Measurements from ENCODE around the gene TMPRSS13.
"Not testable (repeated sequence)": the region's sequence is repeated elsewhere in the genome, so short reads cannot be mapped to it uniquely, and the experiment has no call there.

The TMPRSS13 gene

GRCh38 chr11:117929142-117929915, at the start of gene TMPRSS13:
TSS of gene TMPRSS13 (minus strand) at chr11:117929402. CDS start at chr11:117929307, 95 bp downstream.
- Histone ChIP-seq H3K27me3 (ENCODE audit: insufficient read depth, low read length) (peaks cover 42% of the 10 kb centered on the region), H3K36me3 (ENCODE audit: insufficient read depth, low read length) (no peaks in the 10 kb centered on the region), H2AFZ (ENCODE audit: low read length, unreplicated experiment) (no peak within 1 kb of the TSS), H3K27ac (ENCODE audit: low read depth, low read length) (no peak within 1 kb of the TSS), H3K79me2 (ENCODE audit: control insufficient read depth, insufficient read depth, low read length, unreplicated experiment) (no peaks in the 10 kb centered on the region), H3K4me3 (ENCODE audit: low read depth, low read length) (no peak within 1 kb of the TSS), H3K4me1 (ENCODE audit: control insufficient read depth, insufficient read depth, low read length, unreplicated experiment) (no peaks in the 10 kb centered on the region)

DNA sequence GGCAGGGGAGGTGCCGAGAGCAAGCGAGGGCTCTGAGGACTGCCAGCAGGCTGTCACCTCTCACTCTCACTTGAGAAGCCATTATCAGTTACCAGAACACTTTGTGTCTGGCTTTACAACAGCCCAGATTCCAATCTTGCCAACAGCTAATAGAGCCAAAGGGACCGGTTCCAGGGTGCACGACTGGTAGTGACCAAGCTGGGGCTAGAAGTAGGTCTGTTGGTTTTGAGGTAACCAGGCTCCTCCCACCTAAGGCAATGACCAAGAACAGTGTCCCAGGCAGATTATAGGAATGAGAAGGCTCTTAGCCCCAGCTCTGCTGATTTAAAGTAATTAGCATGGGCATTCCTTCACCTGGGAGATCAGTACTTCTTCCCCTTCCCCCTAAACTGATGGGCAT, 49.8 kb upstream of the TMPRSS13 start:
- Histone ChIP-seq H2AFZ (ENCODE audit: low read length, unreplicated experiment) (no peak overlapping the region), H3K36me3 (ENCODE audit: insufficient read depth, low read length) (no peaks in the 10 kb centered on the region), H3K4me1 (ENCODE audit: control insufficient read depth, insufficient read depth, low read length, unreplicated experiment) (no peaks in the 10 kb centered on the region), H3K27ac (ENCODE audit: low read depth, low read length) (no peak overlapping the region), H3K79me2 (ENCODE audit: control insufficient read depth, insufficient read depth, low read length, unreplicated experiment) (no peaks in the 10 kb centered on the region), H3K4me3 (ENCODE audit: low read depth, low read length) (no peak overlapping the region), H3K27me3 (ENCODE audit: insufficient read depth, low read length) (peaks cover 28% of the 10 kb centered on the region)

DNA sequence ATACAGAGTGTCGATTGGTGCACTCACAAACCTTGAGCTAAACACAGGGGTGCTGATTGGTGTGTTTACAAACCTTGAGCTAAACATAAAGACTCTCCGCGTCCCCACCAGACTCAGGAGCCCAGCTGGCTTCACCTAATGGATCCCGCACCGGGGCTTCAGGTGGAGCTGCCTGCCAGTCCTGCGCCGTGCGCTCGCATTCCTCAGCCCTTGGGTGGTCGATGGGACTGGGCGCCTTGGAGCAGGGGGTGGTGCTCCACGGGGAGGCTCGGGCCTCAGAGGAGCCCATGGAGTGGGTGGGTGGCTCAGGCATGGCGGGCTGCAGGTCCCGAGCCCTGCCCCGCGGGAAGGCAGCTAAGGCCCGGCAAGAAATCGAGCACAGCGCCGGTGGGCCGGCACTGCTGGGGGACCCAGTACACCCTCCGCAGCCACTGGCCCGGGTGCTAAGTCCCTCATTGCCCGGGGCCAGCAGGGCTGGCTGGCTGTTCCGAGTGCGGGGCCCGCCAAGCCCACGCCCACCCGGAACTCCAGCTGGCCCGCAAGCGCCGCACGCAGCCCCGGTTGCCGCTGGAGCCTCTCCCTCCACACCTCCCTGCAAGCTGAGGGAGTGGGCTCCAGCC, 49.2 kb upstream of the TMPRSS13 start:
- not testable (repeated sequence) for H3K27ac ChIP-seq (ENCODE audit: low read depth, low read length); H3K36me3 ChIP-seq (ENCODE audit: insufficient read depth, low read length); H3K79me2 ChIP-seq (ENCODE audit: control insufficient read depth, insufficient read depth, low read length, unreplicated experiment); H2AFZ ChIP-seq (ENCODE audit: low read length, unreplicated experiment); H3K4me1 ChIP-seq (ENCODE audit: control insufficient read depth, insufficient read depth, low read length, unreplicated experiment); H3K4me3 ChIP-seq (ENCODE audit: low read depth, low read length)
- H3K27me3 ChIP-seq (ENCODE audit: insufficient read depth, low read length), result peaks cover 22% of the 10 kb centered on the region

DNA sequence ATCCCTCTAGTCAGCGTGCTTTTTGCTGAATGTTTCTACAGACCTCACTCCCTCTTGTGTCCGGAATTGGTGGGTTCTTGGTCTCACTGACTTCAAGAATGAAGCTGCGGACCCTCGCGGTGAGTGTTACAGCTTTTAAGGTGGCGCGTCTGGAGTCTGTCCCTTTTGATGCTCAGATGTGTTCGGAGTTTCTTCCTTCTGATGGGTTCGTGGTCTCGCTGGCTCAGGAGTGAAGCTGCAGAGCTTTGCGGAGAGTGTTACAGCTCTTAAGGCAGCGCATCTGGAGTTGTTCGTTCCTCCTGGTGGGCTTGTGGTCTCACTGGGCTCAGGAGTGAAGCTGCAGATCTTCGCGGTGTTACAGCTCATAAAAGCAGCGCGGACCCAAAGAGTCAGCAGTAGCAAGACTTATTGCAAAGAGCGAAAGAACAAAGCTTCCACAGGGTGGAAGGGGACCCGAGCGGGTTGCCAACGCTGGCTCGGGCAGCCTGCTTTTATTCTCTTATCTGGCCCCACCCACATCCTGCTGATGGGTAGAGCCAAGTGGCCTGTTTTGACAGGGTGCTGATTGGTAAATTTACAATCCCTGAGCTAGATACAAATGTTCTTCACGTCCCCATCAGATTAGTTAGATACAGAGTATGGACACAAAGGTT, 48.5 kb upstream of the TMPRSS13 start:
- not testable (repeated sequence) for H3K4me1 ChIP-seq (ENCODE audit: control insufficient read depth, insufficient read depth, low read length, unreplicated experiment); H2AFZ ChIP-seq (ENCODE audit: low read length, unreplicated experiment); H3K27ac ChIP-seq (ENCODE audit: low read depth, low read length); H3K79me2 ChIP-seq (ENCODE audit: control insufficient read depth, insufficient read depth, low read length, unreplicated experiment); H3K4me3 ChIP-seq (ENCODE audit: low read depth, low read length); H3K36me3 ChIP-seq (ENCODE audit: insufficient read depth, low read length)
- peaks cover 19% of the 10 kb centered on the region for H3K27me3 ChIP-seq (ENCODE audit: insufficient read depth, low read length)

DNA sequence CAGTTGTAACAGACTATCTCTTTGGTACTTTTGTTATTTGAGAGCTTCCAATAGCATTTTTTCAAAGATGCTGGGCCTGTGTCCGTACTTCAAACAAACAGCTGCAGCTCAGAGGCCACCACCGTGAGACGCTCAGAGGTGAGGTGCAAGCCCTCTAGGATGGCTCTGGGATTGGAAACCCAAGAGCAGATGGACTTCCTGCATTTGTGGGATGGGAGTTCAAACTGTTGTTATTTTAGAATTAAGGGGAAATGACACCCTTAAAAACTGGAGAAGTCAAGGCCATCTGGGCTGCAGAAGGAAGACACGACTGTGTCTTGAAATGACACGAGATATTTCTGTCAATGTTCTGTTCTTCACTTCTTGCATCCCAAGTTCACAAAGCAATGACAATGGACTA, 47.8 kb upstream of the TMPRSS13 start:
- Histone ChIP-seq H3K27ac (ENCODE audit: low read depth, low read length) (no peak overlapping the region), H3K36me3 (ENCODE audit: insufficient read depth, low read length) (no peaks in the 10 kb centered on the region), H3K4me3 (ENCODE audit: low read depth, low read length) (no peak overlapping the region), H2AFZ (ENCODE audit: low read length, unreplicated experiment) (no peak overlapping the region), H3K79me2 (ENCODE audit: control insufficient read depth, insufficient read depth, low read length, unreplicated experiment) (no peaks in the 10 kb centered on the region), H3K27me3 (ENCODE audit: insufficient read depth, low read length) (peaks cover 18% of the 10 kb centered on the region), H3K4me1 (ENCODE audit: control insufficient read depth, insufficient read depth, low read length, unreplicated experiment) (no peaks in the 10 kb centered on the region)

DNA sequence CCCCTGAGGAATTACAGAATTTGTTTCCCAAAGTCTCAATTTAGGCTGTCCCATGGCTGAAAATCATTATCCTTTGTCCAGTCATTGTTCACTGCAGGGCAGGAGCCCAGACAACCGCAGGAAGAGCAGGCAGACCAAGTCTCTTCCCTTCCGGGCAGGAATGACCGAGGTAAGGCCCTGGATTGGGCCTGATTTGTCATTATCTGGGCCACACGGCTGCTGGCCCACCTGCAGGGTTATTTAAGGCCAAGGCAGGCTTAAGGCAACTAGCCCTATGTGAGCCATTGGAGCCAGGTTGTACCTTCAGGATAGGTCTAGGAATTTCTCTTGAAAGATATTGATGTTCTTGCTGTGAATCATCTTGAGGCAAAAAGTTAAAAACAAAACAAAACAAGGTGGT, 47.2 kb upstream of the TMPRSS13 start:
- H3K27me3 ChIP-seq (ENCODE audit: insufficient read depth, low read length), result peaks cover 16% of the 10 kb centered on the region
- no peak overlapping the region for H3K27ac ChIP-seq (ENCODE audit: low read depth, low read length)
- no peak overlapping the region for H2AFZ ChIP-seq (ENCODE audit: low read length, unreplicated experiment)
- no peaks in the 10 kb centered on the region for H3K36me3 ChIP-seq (ENCODE audit: insufficient read depth, low read length)
- no peaks in the 10 kb centered on the region for H3K4me1 ChIP-seq (ENCODE audit: control insufficient read depth, insufficient read depth, low read length, unreplicated experiment)
- H3K79me2 ChIP-seq (ENCODE audit: control insufficient read depth, insufficient read depth, low read length, unreplicated experiment), result no peaks in the 10 kb centered on the region
- no peak overlapping the region for H3K4me3 ChIP-seq (ENCODE audit: low read depth, low read length)

DNA sequence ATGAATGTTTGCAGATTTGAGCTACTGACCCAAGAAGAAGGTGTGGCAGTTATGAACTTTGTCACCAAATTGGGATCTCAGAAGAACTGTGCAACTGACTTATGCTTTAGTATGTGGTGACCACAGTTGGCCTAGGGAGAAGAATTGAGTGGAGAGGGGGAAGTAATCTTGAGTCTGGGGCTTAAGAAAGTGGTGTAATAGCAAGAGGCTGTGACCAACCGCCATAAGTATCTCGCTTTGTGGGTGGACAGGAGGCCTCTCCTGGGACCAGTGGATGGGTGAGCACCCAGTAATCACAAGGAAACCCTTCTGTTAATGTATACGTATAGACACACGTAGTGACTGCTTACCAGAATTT, 44.3 kb upstream of the TMPRSS13 start:
- Histone ChIP-seq H3K4me3 (ENCODE audit: low read depth, low read length) (no peak overlapping the region), H3K4me1 (ENCODE audit: control insufficient read depth, insufficient read depth, low read length, unreplicated experiment) (no peaks in the 10 kb centered on the region)

GRCh38 chr11:117972629-117973502, 43.7 kb upstream of the TMPRSS13 start:
- Histone ChIP-seq H3K27me3 (ENCODE audit: insufficient read depth, low read length) (peaks cover 31% of the 10 kb centered on the region), H2AFZ (ENCODE audit: low read length, unreplicated experiment) (no peak overlapping the region)

More for the DNA sequence above, 44.3 kb upstream of the TMPRSS13 start:
- H3K79me2 ChIP-seq (ENCODE audit: control insufficient read depth, insufficient read depth, low read length, unreplicated experiment), result no peaks in the 10 kb centered on the region
- no peaks in the 10 kb centered on the region for H3K36me3 ChIP-seq (ENCODE audit: insufficient read depth, low read length)
- H2AFZ ChIP-seq (ENCODE audit: low read length, unreplicated experiment), result no peak overlapping the region
- H3K27me3 ChIP-seq (ENCODE audit: insufficient read depth, low read length), result peaks cover 30% of the 10 kb centered on the region
- no peak overlapping the region for H3K27ac ChIP-seq (ENCODE audit: low read depth, low read length)

DNA sequence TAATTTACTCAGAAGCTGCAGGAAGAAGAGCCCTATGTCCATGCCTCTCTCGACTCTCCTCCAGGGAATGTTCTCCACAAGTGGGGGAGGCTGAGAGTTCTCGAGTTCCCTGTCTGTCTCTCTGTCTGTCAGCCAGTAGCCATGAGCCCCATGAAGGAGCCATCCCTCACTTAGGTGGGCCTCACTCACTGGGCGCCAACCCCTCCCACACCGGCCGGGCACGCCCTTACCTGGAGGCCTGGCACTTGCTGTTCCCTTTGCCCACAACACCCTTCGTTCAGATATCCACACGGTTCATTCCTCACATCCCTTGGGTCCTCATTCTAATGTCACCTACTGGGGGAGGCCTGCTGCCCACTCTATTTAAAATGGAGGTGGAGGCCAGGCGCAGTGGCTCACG, 42.8 kb upstream of the TMPRSS13 start:
- Histone ChIP-seq H3K27ac (ENCODE audit: low read depth, low read length) (no peak overlapping the region), H3K27me3 (ENCODE audit: insufficient read depth, low read length) (peaks cover 31% of the 10 kb centered on the region), H3K4me3 (ENCODE audit: low read depth, low read length) (no peak overlapping the region), H3K79me2 (ENCODE audit: control insufficient read depth, insufficient read depth, low read length, unreplicated experiment) (no peaks in the 10 kb centered on the region), H3K4me1 (ENCODE audit: control insufficient read depth, insufficient read depth, low read length, unreplicated experiment) (no peaks in the 10 kb centered on the region), H2AFZ (ENCODE audit: low read length, unreplicated experiment) (no peak overlapping the region), H3K36me3 (ENCODE audit: insufficient read depth, low read length) (no peaks in the 10 kb centered on the region)

More at GRCh38 chr11:117972629-117973502, 43.7 kb upstream of the TMPRSS13 start:
- Histone ChIP-seq H3K36me3 (ENCODE audit: insufficient read depth, low read length) (no peaks in the 10 kb centered on the region), H3K4me3 (ENCODE audit: low read depth, low read length) (no peak overlapping the region), H3K27ac (ENCODE audit: low read depth, low read length) (no peak overlapping the region), H3K79me2 (ENCODE audit: control insufficient read depth, insufficient read depth, low read length, unreplicated experiment) (no peaks in the 10 kb centered on the region), H3K4me1 (ENCODE audit: control insufficient read depth, insufficient read depth, low read length, unreplicated experiment) (no peaks in the 10 kb centered on the region)

DNA sequence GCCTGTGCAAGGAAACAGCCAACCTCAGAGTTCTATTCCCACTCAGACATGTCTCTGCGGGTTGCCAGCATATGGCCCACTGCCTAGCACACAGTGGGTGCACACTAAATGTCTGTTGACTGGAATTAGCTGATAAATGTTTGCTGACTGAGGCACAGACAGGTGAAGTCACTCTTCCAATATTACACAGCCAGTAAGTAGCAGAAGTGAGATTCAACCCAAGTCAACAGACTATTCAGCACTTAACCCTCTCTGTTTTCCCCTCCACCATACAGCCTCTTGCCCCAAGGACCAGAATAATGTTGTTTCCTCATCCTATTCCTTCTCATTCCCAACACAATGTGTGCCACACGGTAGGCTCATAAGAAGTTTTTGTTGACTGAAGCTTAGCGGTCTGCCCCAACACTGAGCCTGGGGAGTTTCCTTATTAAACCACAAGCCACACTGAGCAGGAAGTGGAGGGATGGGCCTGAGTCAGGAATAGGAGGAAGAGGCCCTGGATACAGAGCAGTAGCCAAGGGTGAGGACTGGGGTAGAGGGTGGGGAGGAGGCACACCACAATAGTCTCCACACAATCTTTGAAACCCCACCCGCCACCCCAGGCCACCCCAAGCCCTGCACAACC, 41.3 kb upstream of the TMPRSS13 start:
- Histone ChIP-seq H2AFZ (ENCODE audit: low read length, unreplicated experiment) (no peak overlapping the region), H3K4me1 (ENCODE audit: control insufficient read depth, insufficient read depth, low read length, unreplicated experiment) (no peaks in the 10 kb centered on the region)

More for the DNA sequence above, 41.3 kb upstream of the TMPRSS13 start:
- Histone ChIP-seq H3K36me3 (ENCODE audit: insufficient read depth, low read length) (no peaks in the 10 kb centered on the region), H3K79me2 (ENCODE audit: control insufficient read depth, insufficient read depth, low read length, unreplicated experiment) (no peaks in the 10 kb centered on the region), H3K27ac (ENCODE audit: low read depth, low read length) (no peak overlapping the region), H3K27me3 (ENCODE audit: insufficient read depth, low read length) (peaks cover 29% of the 10 kb centered on the region), H3K4me3 (ENCODE audit: low read depth, low read length) (no peak overlapping the region)

Data from ACC112 (cell line).